ENCODE data around the gene B3GNT8.
A peak's percentile ranks its signal among the peaks of the same experiment; 100 is the strongest.
"Not testable (repeated sequence)": the region's sequence is repeated elsewhere in the genome, so short reads cannot be mapped to it uniquely, and the experiment has no call there.

The B3GNT8 gene

GRCh38 chr19:41398050-41398418 is 29.1 kb downstream of the B3GNT8 start:
- TF ChIP-seq CTCF (IDR thresholded peaks at IDR 0.05; ENCODE audit: insufficient read depth, missing control alignments): no peak
- no peak for DNase-seq (ENCODE audit: insufficient read length, low spot score)
- FAIRE-seq: no peak

DNA sequence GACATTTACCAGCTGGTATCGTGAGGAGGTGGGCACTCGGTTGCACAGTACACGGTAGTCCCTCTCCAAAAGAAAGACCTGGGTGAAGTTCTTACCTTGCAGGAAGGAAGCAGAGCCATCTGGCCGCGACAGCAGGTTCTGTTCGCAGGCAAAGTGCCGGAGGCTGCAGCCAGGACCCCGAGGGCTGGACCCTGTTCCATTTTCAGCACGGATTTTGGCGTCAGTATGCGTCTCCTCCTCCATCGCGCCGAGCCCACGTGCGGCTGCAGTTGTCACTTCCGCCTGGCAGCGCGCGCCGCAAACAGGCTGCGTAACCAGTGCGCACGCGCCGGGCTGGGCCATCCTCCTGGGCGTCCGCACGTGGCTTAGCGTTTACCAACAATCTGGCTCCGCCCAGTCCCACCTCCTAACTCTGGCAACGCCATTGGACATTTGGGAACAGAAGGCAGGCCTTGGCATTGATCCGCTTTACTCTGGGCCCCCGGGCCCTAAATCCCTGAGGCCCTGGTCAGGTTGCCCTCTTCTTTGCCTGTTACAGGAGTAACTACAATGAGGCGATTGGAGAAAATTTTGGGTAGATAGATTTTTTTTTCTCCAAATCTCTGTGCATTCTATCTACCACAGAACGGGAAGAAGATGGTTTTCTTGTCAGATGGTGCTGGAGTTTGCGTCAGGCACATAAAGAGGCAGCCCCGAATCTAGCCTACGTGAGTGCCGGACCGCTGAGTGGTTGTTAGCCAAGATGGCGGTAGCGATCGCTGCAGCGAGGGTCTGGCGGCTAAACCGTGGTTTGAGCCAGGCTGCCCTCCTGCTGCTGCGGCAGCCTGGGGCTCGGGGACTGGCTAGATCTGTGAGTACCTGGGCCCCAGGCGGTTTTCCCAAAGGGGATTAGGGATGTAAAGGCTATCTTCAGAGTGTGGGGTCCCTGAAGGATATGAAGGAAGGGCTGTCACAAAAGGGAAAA is 29.8 kb downstream of the B3GNT8 start, which contains the start of the genes BCKDHA and EXOSC5:
Gene BCKDHA (plus strand): TSS at position 733 of the 964 bp plus-strand sequence. CDS start 10 bp downstream, at position 743.
Gene EXOSC5 (minus strand): TSS at position 274 of the 964 bp plus-strand sequence. CDS start 31 bp downstream, at position 243.
- DNase-seq (ENCODE audit: insufficient read length, low spot score) (peak; percentile 90), FAIRE-seq (no peak)
- no peak for TF ChIP-seq CTCF (IDR thresholded peaks at IDR 0.05; ENCODE audit: insufficient read depth, missing control alignments)

DNA sequence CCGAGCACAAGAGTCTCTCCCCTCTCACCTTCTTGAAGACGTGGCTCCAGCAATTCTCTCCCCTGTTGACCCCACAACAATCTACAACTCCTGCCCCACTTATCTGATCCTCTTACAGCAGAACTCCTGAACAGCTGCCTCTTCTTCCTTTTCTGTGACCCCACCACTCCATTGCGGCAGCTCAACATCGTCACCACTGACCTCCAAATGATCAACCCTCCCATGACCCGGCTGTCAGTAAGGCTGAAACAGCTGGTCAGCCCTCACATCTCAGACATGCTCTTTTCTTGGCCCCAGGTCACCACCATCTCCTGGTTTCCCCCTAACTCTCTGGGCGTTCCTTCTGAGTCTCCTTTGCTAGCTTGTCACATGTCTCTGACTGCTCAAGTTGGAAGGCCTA is 31.8 kb downstream of the B3GNT8 start:
- DNase-seq (ENCODE audit: insufficient read length, low spot score) (no peak), FAIRE-seq (no peak)
- TF ChIP-seq CTCF (IDR thresholded peaks at IDR 0.05; ENCODE audit: insufficient read depth, missing control alignments): no peak

DNA sequence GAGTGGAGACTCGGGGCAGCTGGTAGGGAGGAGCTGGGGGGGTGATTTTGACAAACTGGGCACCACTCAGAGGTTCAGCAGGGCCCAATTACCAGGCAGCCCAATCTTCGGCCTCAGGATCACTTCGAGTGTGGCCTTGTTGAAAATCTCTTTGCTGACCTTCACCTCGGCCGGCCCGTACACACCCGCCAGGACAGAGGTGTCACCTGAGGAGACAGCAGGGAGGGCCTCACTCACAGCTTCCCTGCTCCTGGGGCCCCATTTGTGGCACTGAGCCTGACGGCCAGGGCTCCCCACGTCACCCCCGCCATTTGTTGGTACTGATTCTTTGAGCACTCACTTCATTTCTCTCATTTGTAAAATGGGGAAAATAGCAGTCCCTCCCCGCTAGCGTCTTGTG is 34.4 kb downstream of the B3GNT8 start:
- DNase-seq (ENCODE audit: insufficient read length, low spot score) (no peak), FAIRE-seq (no peak)
- TF ChIP-seq CTCF (IDR thresholded peaks at IDR 0.05; ENCODE audit: insufficient read depth, missing control alignments): no peak

DNA sequence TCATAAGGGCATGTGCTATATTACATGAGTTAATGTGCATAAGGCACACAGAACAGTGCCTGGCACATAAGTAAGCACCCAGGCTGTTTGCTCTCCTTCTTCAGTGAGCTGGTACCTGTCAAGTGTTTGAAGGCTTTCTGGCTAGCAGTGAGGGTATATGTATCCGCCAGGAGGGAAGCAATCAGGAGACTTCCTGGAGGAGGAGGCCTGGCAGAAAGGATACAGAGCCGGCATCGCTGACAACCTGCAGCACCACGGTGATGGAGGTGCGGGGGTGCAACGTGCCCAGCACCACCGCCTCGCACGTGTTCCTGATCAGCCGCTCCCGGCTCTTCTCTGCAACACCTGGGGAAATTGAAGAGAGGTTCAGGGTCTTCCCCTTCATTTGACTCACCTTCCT is 35.6 kb downstream of the B3GNT8 start:
- DNase-seq (ENCODE audit: insufficient read length, low spot score) (no peak), FAIRE-seq (no peak)
- no peak for TF ChIP-seq CTCF (IDR thresholded peaks at IDR 0.05; ENCODE audit: insufficient read depth, missing control alignments)

- no peak for TF ChIP-seq CTCF (IDR thresholded peaks at IDR 0.05; ENCODE audit: insufficient read depth, missing control alignments)
- no peak for DNase-seq (ENCODE audit: insufficient read length, low spot score)
- FAIRE-seq: no peak
Measured at GRCh38 chr19:41386442-41386841, 40.7 kb downstream of the B3GNT8 start.

DNA sequence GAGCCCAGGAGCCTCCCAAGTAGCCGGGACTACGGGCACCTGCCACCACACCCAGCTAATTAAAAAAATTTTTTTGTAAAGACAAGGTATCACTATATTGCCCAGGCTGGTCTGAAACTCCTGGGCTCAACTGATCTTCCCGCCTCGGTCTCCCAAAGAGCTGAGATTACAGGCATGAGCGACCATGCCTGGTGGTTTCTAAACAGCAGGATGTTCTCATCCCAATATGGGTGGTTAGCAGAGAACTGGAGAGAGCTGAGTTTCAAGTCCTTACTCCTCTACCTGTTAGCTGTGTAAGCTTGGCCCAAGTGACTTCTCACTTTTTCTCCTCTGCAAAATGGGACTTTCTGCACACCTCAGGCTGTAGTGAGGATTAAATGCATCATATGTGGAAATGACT is 42.8 kb downstream of the B3GNT8 start:
- DNase-seq (ENCODE audit: insufficient read length, low spot score) (no peak), FAIRE-seq (no peak)
- TF ChIP-seq CTCF (IDR thresholded peaks at IDR 0.05; ENCODE audit: insufficient read depth, missing control alignments): no peak

DNA sequence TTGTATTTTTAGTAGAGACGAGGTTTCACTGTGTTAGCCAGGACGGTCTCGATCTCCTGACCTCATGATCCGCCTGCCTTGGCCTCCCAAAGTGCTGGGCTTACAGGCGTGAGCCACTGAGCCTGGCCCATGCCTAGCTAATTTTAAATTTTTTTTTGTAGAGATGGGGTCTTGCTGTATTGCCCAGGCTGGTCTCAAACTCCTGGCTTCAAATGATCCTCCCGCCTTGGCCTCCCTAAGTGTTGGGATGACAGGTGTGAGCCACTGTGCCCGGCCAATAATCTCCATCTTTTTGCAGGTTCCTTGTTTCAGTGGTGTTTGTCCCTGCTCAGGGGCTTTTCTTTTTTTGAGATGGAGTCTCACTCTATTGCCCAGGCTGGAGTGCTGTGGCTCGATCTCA is 45.6 kb downstream of the B3GNT8 start:
- FAIRE-seq; DNase-seq (ENCODE audit: insufficient read length, low spot score): not testable (repeated sequence)

Measured in D721Med (cell line).